Measurements from ENCODE around the gene ZNF597. TPM values are rescaled to one million over a fixed set of nuclear protein-coding genes. Genes with fewer than 3 reads are reported as not detected.
"Not testable (repeated sequence)": the region's sequence is repeated elsewhere in the genome, so short reads cannot be mapped to it uniquely, and the experiment has no call there.

ZNF597 gene
- polyA plus RNA-seq, 1 donor = 4.2 TPM

- no peak for DNase-seq
- Histone ChIP-seq H3K27ac (ENCODE audit: low read length) (no peak overlapping the region), H3K4me1 (ENCODE audit: control insufficient read depth, insufficient read depth, low read length) (peaks cover 12% of the 10 kb centered on the region), H3K36me3 (ENCODE audit: control insufficient read depth, insufficient read depth, low read length) (peaks cover 25% of the 10 kb centered on the region), H3K4me3 (ENCODE audit: low read length) (no peak overlapping the region), H3K27me3 (ENCODE audit: control insufficient read depth, insufficient read depth, low read length) (no peaks in the 10 kb centered on the region), H3K9me3 (ENCODE audit: control insufficient read depth, low read depth, low read length) (no peaks in the 10 kb centered on the region)
- no CpG with 5 or more reads among the region's 29 CpGs for WGBS (ENCODE audit: insufficient coverage, low lambda C conversion rate)
Observed at GRCh38 chr16:3475604-3476375, 32.5 kb upstream of the ZNF597 start.

- WGBS (ENCODE audit: insufficient coverage, low lambda C conversion rate) = 92% methylated on average over 2 of the region's 7 CpGs
- H3K27me3 ChIP-seq (ENCODE audit: control insufficient read depth, insufficient read depth, low read length); H3K27ac ChIP-seq (ENCODE audit: low read length); DNase-seq; H3K9me3 ChIP-seq (ENCODE audit: control insufficient read depth, low read depth, low read length); H3K4me3 ChIP-seq (ENCODE audit: low read length): not testable (repeated sequence)
- Histone ChIP-seq H3K4me1 (ENCODE audit: control insufficient read depth, insufficient read depth, low read length) (peaks cover 12% of the 10 kb centered on the region), H3K36me3 (ENCODE audit: control insufficient read depth, insufficient read depth, low read length) (peaks cover 28% of the 10 kb centered on the region)
Observed at GRCh38 chr16:3474870-3475269, 31.6 kb upstream of the ZNF597 start.

- DNase-seq = peak in 1 of 2 donors; percentile 41
- WGBS (ENCODE audit: insufficient coverage, low lambda C conversion rate) = no CpG with 5 or more reads among the region's 16 CpGs
- no peaks in the 10 kb centered on the region for H3K27me3 ChIP-seq (ENCODE audit: control insufficient read depth, insufficient read depth, low read length)
Observed at GRCh38 chr16:3474136-3474779, 31.0 kb upstream of the ZNF597 start.

GRCh38 chr16:3473596-3473943 is 30.3 kb upstream of the ZNF597 start:
- Histone ChIP-seq H3K36me3 (ENCODE audit: control insufficient read depth, insufficient read depth, low read length) (peaks cover 23% of the 10 kb centered on the region), H3K4me1 (ENCODE audit: control insufficient read depth, insufficient read depth, low read length) (peaks cover 12% of the 10 kb centered on the region)
- H3K27me3 ChIP-seq (ENCODE audit: control insufficient read depth, insufficient read depth, low read length); DNase-seq; H3K4me3 ChIP-seq (ENCODE audit: low read length); H3K9me3 ChIP-seq (ENCODE audit: control insufficient read depth, low read depth, low read length); H3K27ac ChIP-seq (ENCODE audit: low read length): not testable (repeated sequence)
- WGBS (ENCODE audit: insufficient coverage, low lambda C conversion rate) = no CpG with 5 or more reads among the region's 3 CpGs

More at GRCh38 chr16:3474136-3474779, 31.0 kb upstream of the ZNF597 start:
- Histone ChIP-seq H3K4me3 (ENCODE audit: low read length) (no peak overlapping the region), H3K9me3 (ENCODE audit: control insufficient read depth, low read depth, low read length) (no peaks in the 10 kb centered on the region), H3K27ac (ENCODE audit: low read length) (no peak overlapping the region), H3K4me1 (ENCODE audit: control insufficient read depth, insufficient read depth, low read length) (peaks cover 12% of the 10 kb centered on the region), H3K36me3 (ENCODE audit: control insufficient read depth, insufficient read depth, low read length) (peaks cover 26% of the 10 kb centered on the region)

- H3K9me3 ChIP-seq (ENCODE audit: control insufficient read depth, low read depth, low read length) = no peaks in the 10 kb centered on the region
- no peak for DNase-seq
- no peak overlapping the region for H3K27ac ChIP-seq (ENCODE audit: low read length)
- no peaks in the 10 kb centered on the region for H3K27me3 ChIP-seq (ENCODE audit: control insufficient read depth, insufficient read depth, low read length)
- H3K4me3 ChIP-seq (ENCODE audit: low read length) = no peak overlapping the region
- H3K4me1 ChIP-seq (ENCODE audit: control insufficient read depth, insufficient read depth, low read length) = peaks cover 12% of the 10 kb centered on the region
- WGBS (ENCODE audit: insufficient coverage, low lambda C conversion rate) = no CpG with 5 or more reads among the region's 10 CpGs
- H3K36me3 ChIP-seq (ENCODE audit: control insufficient read depth, insufficient read depth, low read length) = peaks cover 25% of the 10 kb centered on the region
Observed at GRCh38 chr16:3472878-3473595, 29.7 kb upstream of the ZNF597 start.

- H3K4me1 ChIP-seq (ENCODE audit: control insufficient read depth, insufficient read depth, low read length) = peaks cover 12% of the 10 kb centered on the region
- H3K4me3 ChIP-seq (ENCODE audit: low read length) = no peak overlapping the region
- H3K36me3 ChIP-seq (ENCODE audit: control insufficient read depth, insufficient read depth, low read length) = peaks cover 35% of the 10 kb centered on the region
- no peaks in the 10 kb centered on the region for H3K9me3 ChIP-seq (ENCODE audit: control insufficient read depth, low read depth, low read length)
- no peak overlapping the region for H3K27ac ChIP-seq (ENCODE audit: low read length)
- DNase-seq = no peak
- H3K27me3 ChIP-seq (ENCODE audit: control insufficient read depth, insufficient read depth, low read length) = no peaks in the 10 kb centered on the region
- WGBS (ENCODE audit: insufficient coverage, low lambda C conversion rate) = no CpG with 5 or more reads among the region's 20 CpGs
Observed at GRCh38 chr16:3471518-3472176, 28.3 kb upstream of the ZNF597 start.

- Histone ChIP-seq H3K9me3 (ENCODE audit: control insufficient read depth, low read depth, low read length) (no peaks in the 10 kb centered on the region), H3K36me3 (ENCODE audit: control insufficient read depth, insufficient read depth, low read length) (peaks cover 37% of the 10 kb centered on the region), H3K4me3 (ENCODE audit: low read length) (no peak overlapping the region), H3K4me1 (ENCODE audit: control insufficient read depth, insufficient read depth, low read length) (peaks cover 12% of the 10 kb centered on the region), H3K27me3 (ENCODE audit: control insufficient read depth, insufficient read depth, low read length) (no peaks in the 10 kb centered on the region), H3K27ac (ENCODE audit: low read length) (no peak overlapping the region)
- no peak for DNase-seq
- WGBS (ENCODE audit: insufficient coverage, low lambda C conversion rate) = 100% methylated on average over 2 of the region's 9 CpGs
Observed at GRCh38 chr16:3470723-3471122, 27.4 kb upstream of the ZNF597 start.

GRCh38 chr16:3469736-3470135 is 26.4 kb upstream of the ZNF597 start:
- Histone ChIP-seq H3K4me3 (ENCODE audit: low read length) (no peak overlapping the region), H3K27me3 (ENCODE audit: control insufficient read depth, insufficient read depth, low read length) (no peaks in the 10 kb centered on the region), H3K4me1 (ENCODE audit: control insufficient read depth, insufficient read depth, low read length) (peaks cover 6% of the 10 kb centered on the region), H3K27ac (ENCODE audit: low read length) (no peak overlapping the region), H3K9me3 (ENCODE audit: control insufficient read depth, low read depth, low read length) (no peaks in the 10 kb centered on the region), H3K36me3 (ENCODE audit: control insufficient read depth, insufficient read depth, low read length) (peaks cover 40% of the 10 kb centered on the region)
- WGBS (ENCODE audit: insufficient coverage, low lambda C conversion rate) = no CpG with 5 or more reads among the region's 7 CpGs
- no peak for DNase-seq

- Histone ChIP-seq H3K27ac (ENCODE audit: low read length) (no peak overlapping the region), H3K4me3 (ENCODE audit: low read length) (no peak overlapping the region), H3K9me3 (ENCODE audit: control insufficient read depth, low read depth, low read length) (no peaks in the 10 kb centered on the region), H3K27me3 (ENCODE audit: control insufficient read depth, insufficient read depth, low read length) (no peaks in the 10 kb centered on the region), H3K4me1 (ENCODE audit: control insufficient read depth, insufficient read depth, low read length) (no peaks in the 10 kb centered on the region), H3K36me3 (ENCODE audit: control insufficient read depth, insufficient read depth, low read length) (peaks cover 40% of the 10 kb centered on the region)
- DNase-seq = no peak
- no CpG with 5 or more reads among the region's 15 CpGs for WGBS (ENCODE audit: insufficient coverage, low lambda C conversion rate)
Observed at GRCh38 chr16:3468501-3468900, 25.2 kb upstream of the ZNF597 start.

GRCh38 chr16:3467921-3468320 is 24.6 kb upstream of the ZNF597 start:
- H3K4me3 ChIP-seq (ENCODE audit: low read length) = no peak overlapping the region
- DNase-seq = no peak
- H3K27me3 ChIP-seq (ENCODE audit: control insufficient read depth, insufficient read depth, low read length) = no peaks in the 10 kb centered on the region
- no peaks in the 10 kb centered on the region for H3K4me1 ChIP-seq (ENCODE audit: control insufficient read depth, insufficient read depth, low read length)
- peaks cover 42% of the 10 kb centered on the region for H3K36me3 ChIP-seq (ENCODE audit: control insufficient read depth, insufficient read depth, low read length)
- no CpG with 5 or more reads among the region's 4 CpGs for WGBS (ENCODE audit: insufficient coverage, low lambda C conversion rate)
- no peak overlapping the region for H3K27ac ChIP-seq (ENCODE audit: low read length)
- no peaks in the 10 kb centered on the region for H3K9me3 ChIP-seq (ENCODE audit: control insufficient read depth, low read depth, low read length)
